HepG2 (cell line): ENCODE data around the gene PTGR3. TPM values are rescaled to one million over a fixed set of nuclear protein-coding genes. Genes with fewer than 3 reads are reported as not detected.
A peak's percentile ranks its signal among the peaks of the same experiment; 100 is the strongest.

Experiments
- AFF4 ChIP-seq: sonication (generic); formaldehyde crosslinking; IDR thresholded peaks from 2 replicates; pipeline ENCODE4 v1.4.0; 2020; ENCODE audit warnings: missing genetic modification reagents
- CCAR2 ChIP-seq: fragments of 200-400 bp; formaldehyde crosslinking; optimal IDR thresholded peaks from 2 replicates; pipeline ENCODE3; 2018; ENCODE audit warnings: low read depth, mild to moderate bottlenecking, low read length, moderate library complexity
- FOXA1 ChIP-seq, 2 experiments: fragments of 450-650 bp in 1 of 2; sonication (generic) in 1 of 2; formaldehyde crosslinking in 1 of 2; IDR thresholded peaks; 2 replicates each; pipeline versions ENCODE4 v1.4.0 to v1.6.1; 2016 to 2020; ENCODE audit warnings: missing genetic modification reagents in 1 of 2
- JUNB ChIP-seq: sonication (generic); formaldehyde crosslinking; IDR thresholded peaks from 2 replicates; pipeline ENCODE4 v1.8.0; 2022; ENCODE audit warnings: missing genetic modification reagents, mild to moderate bottlenecking, borderline replicate concordance
- NKX3-1 ChIP-seq: sonication (generic); formaldehyde crosslinking; IDR thresholded peaks from 2 replicates; pipeline ENCODE4 v1.5.0; 2020; ENCODE audit warnings: missing genetic modification reagents
- PHF8 ChIP-seq: sonication (generic); formaldehyde crosslinking; IDR thresholded peaks from 2 replicates; pipeline ENCODE4 v1.5.0; 2020; ENCODE audit warnings: missing genetic modification reagents
- SP2 ChIP-seq: sonication (generic); formaldehyde crosslinking; IDR thresholded peaks from 2 replicates; pipeline ENCODE4 v1.5.1; 2020; ENCODE audit warnings: mild to moderate bottlenecking, missing genetic modification reagents
- TCF7 ChIP-seq: sonication (generic); IDR thresholded peaks from 2 replicates; pipeline ENCODE4 v1.6.1; 2016; ENCODE audit warnings: antibody characterized with exemption, low read depth
- TFDP2 ChIP-seq: sonication (generic); formaldehyde crosslinking; IDR thresholded peaks from 2 replicates; pipeline ENCODE4 v1.4.0; 2020; ENCODE audit warnings: missing genetic modification reagents
- ZBTB33 ChIP-seq: sonication (generic); formaldehyde crosslinking; IDR thresholded peaks from 2 replicates; pipeline ENCODE4 v1.4.0; 2020; ENCODE audit warnings: missing genetic modification reagents
- ZBTB43 ChIP-seq: sonication (generic); formaldehyde crosslinking; conservative IDR thresholded peaks from 2 replicates; pipeline ENCODE4 v1.4.0; 2020; ENCODE audit warnings: missing genetic modification reagents
- ZNF274 ChIP-seq: sonication (generic); formaldehyde crosslinking; IDR thresholded peaks from 2 replicates; pipeline ENCODE4 v1.5.1; 2020; ENCODE audit warnings: mild to moderate bottlenecking, missing genetic modification reagents
- ZNF687 ChIP-seq: sonication (generic); formaldehyde crosslinking; IDR thresholded peaks from 2 replicates; pipeline ENCODE4 v1.5.1; 2020; ENCODE audit warnings: mild to moderate bottlenecking, missing genetic modification reagents, moderate library complexity
- ZSCAN25 ChIP-seq: sonication (generic); formaldehyde crosslinking; IDR thresholded peaks from 2 replicates; pipeline ENCODE4 v1.8.0; 2022; ENCODE audit warnings: mild to moderate bottlenecking, missing genetic modification reagents
- polyA plus RNA-seq, 8 experiments: library from polyadenylated mRNA; depleted of rRNA in 3 of 8; stranded (reverse) in 7 of 8; unstranded in 1 of 8; fragments of >200 nt; fragmentation: Illumina TruSeq in 4 of 8; extraction: Trizol in 4 of 8; gene quantifications; 2 replicates each; pipeline versions ENCODE4 v1.2.1 to v1.2.3, GENCODE V29; 2011 to 2016; ENCODE audit warnings: low read depth in 4 of 8, missing spikeins in 1 of 8, mixed read lengths in 1 of 8; ENCODE audit not compliant: insufficient read depth in 1 of 8
- total RNA-seq, 5 experiments: library from RNA; depleted of rRNA; stranded (reverse); fragments of >200 nt; fragmentation: Illumina TruSeq; extraction: Trizol; gene quantifications; 2 replicates each; pipeline ENCODE4 v1.2.3, GENCODE V29; 2016; ENCODE audit warnings: low read depth in 1 of 5
- TF ChIP-seq, protein P1 (sequence below): sonication (generic); formaldehyde crosslinking; IDR thresholded peaks from 2 replicates; pipeline ENCODE4 v1.5.0; 2020; ENCODE audit warnings: missing genetic modification reagents, mild to moderate bottlenecking, borderline replicate concordance

Gene PTGR3
- total and polyA plus RNA-seq, 2 of the 13 experiments (the other 11 are each of a cell fraction or from before 2014, with no cell fraction given), result 11.5 to 25.3 TPM

GRCh38 chr18:75211953-75212750, 3.2 kb upstream of the PTGR3 start (continued):
- TF ChIP-seq TFDP2 (CRISPR knock-in tag) (0 out of 2 replicates have a peak, but pooled peaks have one; percentile 38), ZNF274 (CRISPR knock-in tag) (0 out of 2 replicates have a peak, but pooled peaks have one; percentile 28), ZBTB33 (CRISPR knock-in tag) (no peak), AFF4 (CRISPR knock-in tag) (no peak), CCAR2 (no peak), PHF8 (CRISPR knock-in tag) (peak; percentile 59), ZSCAN25 (CRISPR knock-in tag) (0 out of 2 replicates have a peak, but pooled peaks have one; percentile 18), FOXA1 (IDR thresholded peaks at IDR 0.05) (no peak), FOXA1 (CRISPR knock-in tag; IDR thresholded peaks at IDR 0.05) (no peak), ZBTB43 (CRISPR knock-in tag) (no peak), TCF7 (peak; percentile 64), SP2 (CRISPR knock-in tag) (no peak), ZNF687 (peak; percentile 71), NKX3-1 (no peak), JUNB (CRISPR knock-in tag) (no peak)
- TF ChIP-seq, protein P1, sequence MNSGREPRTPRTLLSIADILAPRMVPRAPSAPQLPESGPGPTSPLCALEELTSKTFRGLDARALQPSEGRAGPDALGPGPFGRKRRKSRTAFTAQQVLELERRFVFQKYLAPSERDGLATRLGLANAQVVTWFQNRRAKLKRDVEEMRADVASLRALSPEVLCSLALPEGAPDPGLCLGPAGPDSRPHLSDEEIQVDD (CRISPR knock-in tag), result no peak
